Natural killer cell (primary cell): ENCODE measurements around the gene HEPACAM. TPM values are rescaled to one million over a fixed set of nuclear protein-coding genes. Genes with fewer than 3 reads are reported as not detected.

Experiments
- ATAC-seq, 3 donors: fragments of 150-1000 bp in 2 of 3; fragments of 200-7000 bp in 1 of 3; cut with Tn5 transposase; 1 replicate in 1 of 3; 2 replicates in 2 of 3; pipeline ENCODE4 v1.10.0; 2021; ENCODE audit warnings: mild to moderate bottlenecking in 2 of 3, moderate library complexity in 2 of 3
- DNase-seq, 2 donors: peaks; one replicate each; pipeline versions ENCODE4 v3.0.0 to v3.0.0-alpha.2; 2013 to 2021; ENCODE audit warnings: mixed read lengths in 1 of 2
- H3K27ac ChIP-seq: one replicate; pipeline ENCODE4 v1.5.1; 2013; ENCODE audit warnings: mild to moderate bottlenecking, low read length
- H3K27me3 ChIP-seq: one replicate; pipeline ENCODE4 v1.6.1; 2013; ENCODE audit warnings: low read length; ENCODE audit not compliant: control insufficient read depth, insufficient read depth
- H3K36me3 ChIP-seq: one replicate; pipeline ENCODE4 v1.6.1; 2013; ENCODE audit warnings: low read length; ENCODE audit not compliant: control insufficient read depth, insufficient read depth
- H3K4me1 ChIP-seq: one replicate; pipeline ENCODE4 v1.6.1; 2013; ENCODE audit warnings: low read length; ENCODE audit not compliant: control insufficient read depth, insufficient read depth
- H3K4me3 ChIP-seq: one replicate; pipeline ENCODE4 v1.5.1; 2013; ENCODE audit warnings: low read length
- H3K9me3 ChIP-seq: one replicate; pipeline ENCODE4 v1.6.1; 2013; ENCODE audit warnings: low read length; ENCODE audit not compliant: control insufficient read depth, insufficient read depth
- H3K27ac Mint-ChIP-seq, 2 donors: one replicate each; pipeline ENCODE4 v1.8.0; 2022; ENCODE audit warnings: mild to moderate bottlenecking in 2 of 2, mixed read lengths in 2 of 2, moderate library complexity in 1 of 2
- H3K27me3 Mint-ChIP-seq, 2 donors: one replicate each; pipeline ENCODE4 v1.8.0; 2022; ENCODE audit warnings: low read depth in 2 of 2, mixed read lengths in 2 of 2
- H3K36me3 Mint-ChIP-seq: one replicate; pipeline ENCODE4 v1.8.0; 2022; ENCODE audit warnings: mixed read lengths
- H3K4me1 Mint-ChIP-seq, 2 donors: one replicate each; pipeline ENCODE4 v1.8.0; 2022; ENCODE audit warnings: mixed read lengths in 2 of 2
- H3K4me3 Mint-ChIP-seq: one replicate; pipeline ENCODE4 v1.8.0; 2022; ENCODE audit warnings: mild to moderate bottlenecking, moderate library complexity, mixed read lengths
- H3K9me3 Mint-ChIP-seq, 2 donors: one replicate each; pipeline ENCODE4 v1.8.0; 2022; ENCODE audit warnings: mixed read lengths in 2 of 2
- CTCF ChIP-seq: fragments of 200-600 bp; IDR thresholded peaks from one replicate; pipeline ENCODE4 v1.8.0; 2022; ENCODE audit warnings: antibody characterized with exemption
- WGBS: methylation state at CpG from one replicate; pipeline ENCODE4 v1.1.7; 2013; ENCODE audit warnings: missing lambda C conversion rate; ENCODE audit not compliant: insufficient coverage; 5-methylcytosine and 5-hydroxymethylcytosine counted together
- intact Hi-C: fragments of 100-400 bp; cut with micrococcal nuclease; formaldehyde crosslinking; loops from one replicate; pipeline ENCODE4 v1.14.2; 2022
- total RNA-seq, 4 donors: library from RNA; stranded (reverse); fragments of 120-200 nt in 1 of 4; gene quantifications; one replicate each; pipeline versions ENCODE4 v1.2.3 to v1.2.4, GENCODE V29; 2013 to 2022

The HEPACAM gene
- total RNA-seq, 3 donors from 2014 or later (not counting 1 experiment from before 2014, with no cell fraction given): not detected

GRCh38 chr11:124899383-124900145 is 36.3 kb downstream of the HEPACAM start:
- intact Hi-C loops: no loop called here
- H3K4me3 Mint-ChIP-seq: no peak overlapping the region
- H3K36me3 ChIP-seq: no peaks in the 10 kb centered on the region
- peaks cover 0 to 9% of the 10 kb centered on the region in 2 donors for H3K4me1 Mint-ChIP-seq
- peaks cover 5% of the 10 kb centered on the region for H3K4me1 ChIP-seq
- no peaks in the 10 kb centered on the region for H3K9me3 Mint-ChIP-seq
- TF ChIP-seq CTCF: no peak
- no peak overlapping the region for H3K4me3 ChIP-seq
- H3K27ac ChIP-seq: no peak overlapping the region
- no peaks in the 10 kb centered on the region for H3K9me3 ChIP-seq
- WGBS: 79% methylated on average over 6 of the region's 6 CpGs
- no peak for ATAC-seq
- H3K27me3 Mint-ChIP-seq: peaks cover 24 to 41% of the 10 kb centered on the region in 2 donors
- peaks cover 5% of the 10 kb centered on the region for H3K27me3 ChIP-seq
- no peak overlapping the region for H3K27ac Mint-ChIP-seq
- H3K36me3 Mint-ChIP-seq: no peaks in the 10 kb centered on the region
- no peak for DNase-seq

GRCh38 chr11:124898711-124899110 is 37.1 kb downstream of the HEPACAM start:
- peaks cover 0 to 9% of the 10 kb centered on the region in 2 donors for H3K4me1 Mint-ChIP-seq
- no peaks in the 10 kb centered on the region for H3K36me3 ChIP-seq
- H3K27me3 Mint-ChIP-seq: peaks cover 20 to 36% of the 10 kb centered on the region in 2 donors
- no peak for TF ChIP-seq CTCF
- H3K9me3 Mint-ChIP-seq: no peaks in the 10 kb centered on the region
- H3K4me1 ChIP-seq: peaks cover 5% of the 10 kb centered on the region
- H3K36me3 Mint-ChIP-seq: no peaks in the 10 kb centered on the region
- no peak overlapping the region for H3K4me3 Mint-ChIP-seq
- H3K27ac Mint-ChIP-seq: no peak overlapping the region
- H3K9me3 ChIP-seq: no peaks in the 10 kb centered on the region
- H3K4me3 ChIP-seq: no peak overlapping the region
- no peak for DNase-seq
- no peak for ATAC-seq
- peaks cover 5% of the 10 kb centered on the region for H3K27me3 ChIP-seq
- intact Hi-C loops: no loop called here
- WGBS: 74% methylated on average over 5 of the region's 5 CpGs
- no peak overlapping the region for H3K27ac ChIP-seq

GRCh38 chr11:124898263-124898680 is 37.6 kb downstream of the HEPACAM start:
- H3K9me3 Mint-ChIP-seq: no peaks in the 10 kb centered on the region
- DNase-seq (no peak), ATAC-seq (no peak)
- H3K4me3 ChIP-seq: no peak overlapping the region
- H3K27me3 ChIP-seq: peaks cover 5% of the 10 kb centered on the region
- H3K36me3 ChIP-seq: no peaks in the 10 kb centered on the region
- intact Hi-C loops: no loop called here
- peaks cover 5% of the 10 kb centered on the region for H3K4me1 ChIP-seq
- no peaks in the 10 kb centered on the region for H3K9me3 ChIP-seq
- 74% methylated on average over 2 of the region's 3 CpGs for WGBS
- peaks cover 18 to 33% of the 10 kb centered on the region in 2 donors for H3K27me3 Mint-ChIP-seq
- no peak for TF ChIP-seq CTCF
- no peaks in the 10 kb centered on the region for H3K36me3 Mint-ChIP-seq
- H3K27ac Mint-ChIP-seq: no peak overlapping the region
- H3K4me1 Mint-ChIP-seq: peaks cover 0 to 9% of the 10 kb centered on the region in 2 donors
- H3K4me3 Mint-ChIP-seq: no peak overlapping the region
- H3K27ac ChIP-seq: no peak overlapping the region
